Trophoblast cell (in vitro differentiated cells and primary cell): ENCODE results near the gene KRT1.

Experiments
- DNase-seq, 2 donors: peaks; one replicate each; pipeline ENCODE4 v3.0.0-alpha.2; 2016
- H2AFZ ChIP-seq: 2 replicates; pipeline ENCODE4 v1.6.1; 2013; ENCODE audit warnings: low read length, moderate library complexity, mild to moderate bottlenecking; ENCODE audit not compliant: insufficient read depth, poor library complexity
- H2AK5ac ChIP-seq: 2 replicates; pipeline ENCODE4 v1.6.1; 2013; ENCODE audit warnings: mild to moderate bottlenecking, low read length
- H2BK120ac ChIP-seq: 2 replicates; pipeline ENCODE4 v1.6.1; 2013; ENCODE audit warnings: low read length, mild to moderate bottlenecking, moderate library complexity; ENCODE audit not compliant: insufficient read depth, poor library complexity
- H2BK12ac ChIP-seq: 2 replicates; pipeline ENCODE4 v1.6.1; 2013; ENCODE audit warnings: mild to moderate bottlenecking, low read length, moderate library complexity
- H2BK5ac ChIP-seq: 2 replicates; pipeline ENCODE4 v1.6.1; 2013; ENCODE audit warnings: low read length, low read depth, moderate library complexity, mild to moderate bottlenecking; ENCODE audit not compliant: poor library complexity
- H3K14ac ChIP-seq: 2 replicates; pipeline ENCODE4 v1.6.1; 2013; ENCODE audit warnings: mild to moderate bottlenecking, low read length
- H3K18ac ChIP-seq: 2 replicates; pipeline ENCODE4 v1.6.1; 2013; ENCODE audit warnings: mild to moderate bottlenecking, low read length
- H3K23ac ChIP-seq: 2 replicates; pipeline ENCODE4 v1.6.1; 2013; ENCODE audit warnings: low read length
- H3K27ac ChIP-seq: 2 replicates; pipeline ENCODE4 v1.5.1; 2013; ENCODE audit warnings: low read depth, mild to moderate bottlenecking, inconsistent platforms, low read length, moderate library complexity
- H3K27me3 ChIP-seq: 2 replicates; pipeline ENCODE4 v1.6.1; 2013; ENCODE audit warnings: inconsistent platforms, mild to moderate bottlenecking, low read length, moderate library complexity; ENCODE audit not compliant: insufficient read depth
- H3K36me3 ChIP-seq, 2 experiments: 1 replicate in 1 of 2; 2 replicates in 1 of 2; pipeline ENCODE4 v1.6.1; 2013; ENCODE audit warnings: low read length in 2 of 2, mild to moderate bottlenecking in 2 of 2, moderate library complexity in 1 of 2; ENCODE audit not compliant: insufficient read depth in 2 of 2, control insufficient read depth in 1 of 2
- H3K4ac ChIP-seq: 2 replicates; pipeline ENCODE4 v1.6.1; 2013; ENCODE audit warnings: low read depth, mild to moderate bottlenecking, low read length, moderate library complexity
- H3K4me1 ChIP-seq, 2 experiments: 1 replicate in 1 of 2; 2 replicates in 1 of 2; pipeline ENCODE4 v1.6.1; 2013; ENCODE audit warnings: low read length in 2 of 2, mild to moderate bottlenecking in 2 of 2, moderate library complexity in 1 of 2; ENCODE audit not compliant: insufficient read depth in 2 of 2, control insufficient read depth in 1 of 2
- H3K4me2 ChIP-seq: 2 replicates; pipeline ENCODE4 v1.6.1; 2013; ENCODE audit warnings: inconsistent platforms, mild to moderate bottlenecking, low read length, moderate library complexity
- H3K4me3 ChIP-seq: 2 replicates; pipeline ENCODE4 v1.5.1; 2013; ENCODE audit warnings: mild to moderate bottlenecking, low read depth, low read length, inconsistent platforms
- H3K79me1 ChIP-seq: one replicate; pipeline ENCODE4 v1.6.1; 2013; ENCODE audit warnings: low read length
- H3K79me2 ChIP-seq: 2 replicates; pipeline ENCODE4 v1.6.1; 2013; ENCODE audit warnings: low read length, mild to moderate bottlenecking; ENCODE audit not compliant: control insufficient read depth, insufficient read depth, poor library complexity
- H3K9ac ChIP-seq: 2 replicates; pipeline ENCODE4 v1.6.1; 2013; ENCODE audit warnings: mild to moderate bottlenecking, low read length
- H3K9me3 ChIP-seq: 2 replicates; pipeline ENCODE4 v1.6.1; 2013; ENCODE audit warnings: low read depth, mild to moderate bottlenecking, control low read depth, inconsistent platforms, low read length; ENCODE audit not compliant: insufficient read depth
- H4K12ac ChIP-seq: 2 replicates; pipeline ENCODE4 v1.6.1; 2013; ENCODE audit warnings: low read depth, mild to moderate bottlenecking, low read length, moderate library complexity
- H4K8ac ChIP-seq: 2 replicates; pipeline ENCODE4 v1.6.1; 2013; ENCODE audit warnings: low read depth, mild to moderate bottlenecking, low read length, moderate library complexity
- H4K91ac ChIP-seq: one replicate; pipeline ENCODE4 v1.6.1; 2013; ENCODE audit warnings: low read depth, mild to moderate bottlenecking, low read length, moderate library complexity
- WGBS: extraction: QIAGEN DNeasy Blood & Tissue Kit; methylation state at CpG from one replicate; pipeline ENCODE4 v1.1.7; 2013; ENCODE audit warnings: missing lambda C conversion rate; ENCODE audit not compliant: insufficient read length, insufficient coverage; ENCODE audit errors: extremely low coverage; 5-methylcytosine and 5-hydroxymethylcytosine counted together

KRT1 gene

GRCh38 chr12:52633383-52633782, 46.8 kb downstream of the KRT1 start:
- no peak overlapping the region for H3K23ac ChIP-seq
- no peaks in the 10 kb centered on the region for H3K27me3 ChIP-seq
- no CpG with 5 or more reads among the region's 4 CpGs for WGBS

GRCh38 chr12:52632656-52633055, 47.6 kb downstream of the KRT1 start:
- Histone ChIP-seq H2BK12ac (no peak overlapping the region), H3K4me3 (no peak overlapping the region), H2AFZ (no peak overlapping the region), H4K12ac (no peak overlapping the region), H3K14ac (no peak overlapping the region), H4K8ac (no peak overlapping the region), H3K9ac (no peak overlapping the region), H3K27ac (no peak overlapping the region), H3K4me2 (no peak overlapping the region), H3K79me2 (no peaks in the 10 kb centered on the region), H2BK120ac (no peak overlapping the region), H3K27me3 (no peaks in the 10 kb centered on the region), H3K18ac (no peak overlapping the region), H3K23ac (no peak overlapping the region), H2BK5ac (no peak overlapping the region), H3K36me3 (no peaks in the 10 kb centered on the region), H4K91ac (no peak overlapping the region), H3K4ac (no peak overlapping the region), H3K9me3 (peaks cover 2% of the 10 kb centered on the region), H3K4me1 (no peaks in the 10 kb centered on the region), H2AK5ac (no peak overlapping the region), H3K79me1 (no peaks in the 10 kb centered on the region)
- no peak for DNase-seq
- WGBS = no CpG with 5 or more reads among the region's 4 CpGs

More at GRCh38 chr12:52633383-52633782, 46.8 kb downstream of the KRT1 start:
- Histone ChIP-seq H2BK12ac (no peak overlapping the region), H2AFZ (no peak overlapping the region), H2BK120ac (no peak overlapping the region), H3K79me1 (no peaks in the 10 kb centered on the region), H3K18ac (no peak overlapping the region), H4K12ac (no peak overlapping the region), H4K91ac (no peak overlapping the region), H4K8ac (no peak overlapping the region), H3K9ac (no peak overlapping the region), H3K79me2 (no peaks in the 10 kb centered on the region), H3K4me2 (no peak overlapping the region), H3K4me3 (no peak overlapping the region), H2BK5ac (no peak overlapping the region), H3K36me3 (no peaks in the 10 kb centered on the region), H3K4me1 (no peaks in the 10 kb centered on the region), H3K4ac (no peak overlapping the region), H3K14ac (no peak overlapping the region), H2AK5ac (no peak overlapping the region), H3K27ac (no peak overlapping the region), H3K9me3 (peaks cover 2% of the 10 kb centered on the region)
- DNase-seq = no peak

- Histone ChIP-seq H3K9me3 (peaks cover 2% of the 10 kb centered on the region), H4K8ac (no peak overlapping the region), H2BK5ac (no peak overlapping the region), H2BK120ac (no peak overlapping the region), H3K23ac (no peak overlapping the region), H4K91ac (no peak overlapping the region), H3K14ac (no peak overlapping the region), H3K18ac (no peak overlapping the region), H2AFZ (no peak overlapping the region), H4K12ac (no peak overlapping the region), H3K4me1 (no peaks in the 10 kb centered on the region), H3K79me2 (no peaks in the 10 kb centered on the region), H3K79me1 (no peaks in the 10 kb centered on the region), H3K4me2 (no peak overlapping the region), H3K36me3 (no peaks in the 10 kb centered on the region), H3K27ac (no peak overlapping the region), H3K9ac (no peak overlapping the region), H3K27me3 (no peaks in the 10 kb centered on the region), H3K4me3 (no peak overlapping the region), H2BK12ac (no peak overlapping the region), H2AK5ac (no peak overlapping the region), H3K4ac (no peak overlapping the region)
- no CpG with 5 or more reads among the region's 6 CpGs for WGBS
- DNase-seq = no peak
Measured at GRCh38 chr12:52631676-52632459, 48.3 kb downstream of the KRT1 start.

- Histone ChIP-seq H4K12ac (no peak overlapping the region), H3K14ac (no peak overlapping the region), H3K4me2 (no peak overlapping the region), H4K91ac (no peak overlapping the region), H3K79me1 (no peaks in the 10 kb centered on the region), H3K18ac (no peak overlapping the region), H3K79me2 (no peaks in the 10 kb centered on the region), H4K8ac (no peak overlapping the region), H2BK120ac (no peak overlapping the region), H3K27me3 (no peaks in the 10 kb centered on the region), H2BK5ac (no peak overlapping the region), H3K4me1 (no peaks in the 10 kb centered on the region), H2AFZ (no peak overlapping the region), H3K4ac (no peak overlapping the region), H3K23ac (no peak overlapping the region), H3K36me3 (no peaks in the 10 kb centered on the region), H2AK5ac (no peak overlapping the region), H2BK12ac (no peak overlapping the region), H3K27ac (no peak overlapping the region), H3K9me3 (peaks cover 2% of the 10 kb centered on the region), H3K4me3 (no peak overlapping the region), H3K9ac (no peak overlapping the region)
- no peak for DNase-seq
- WGBS = no CpG with 5 or more reads among the region's 4 CpGs
Measured at GRCh38 chr12:52631264-52631663, 48.9 kb downstream of the KRT1 start.
